HEK293T (cell line): Measurements from ENCODE around the gene CDHR5.

Experiments
- CTCF ChIA-PET: fragments of 350-600 bp; formaldehyde crosslinking; extraction: SDS; loops from one replicate; lab custom pipeline; 2021; ENCODE audit warnings: antibody characterized with exemption, inconsistent platforms; lab: Yijun Ruan, JAX
- POLR2A ChIA-PET: fragments of 350-600 bp; formaldehyde crosslinking; extraction: SDS; loops from one replicate; lab custom pipeline; 2020; ENCODE audit warnings: antibody characterized with exemption, inconsistent platforms; lab: Yijun Ruan, JAX
- DNase-seq: peaks from one replicate; pipeline ENCODE4 v3.0.0; 2012; ENCODE audit warnings: mixed read lengths; ENCODE audit errors: extremely low spot score
- ARNT ChIP-seq: fragments of 450-650 bp; IDR thresholded peaks from 2 replicates; pipeline ENCODE4 v1.6.1; 2017; ENCODE audit warnings: mild to moderate bottlenecking
- BHLHE40 ChIP-seq: fragments of 450-650 bp; IDR thresholded peaks from 2 replicates; pipeline ENCODE4 v1.6.1; 2016; ENCODE audit warnings: mild to moderate bottlenecking, moderate library complexity, borderline replicate concordance
- CTBP1 ChIP-seq: fragments of 450-650 bp; IDR thresholded peaks from 2 replicates; pipeline ENCODE4 v1.6.1; 2016; ENCODE audit warnings: borderline replicate concordance
- ELF4 ChIP-seq: fragments of 450-650 bp; IDR thresholded peaks from 2 replicates; pipeline ENCODE4 v1.6.1; 2017; ENCODE audit warnings: antibody characterized with exemption
- FOXA1 ChIP-seq: fragments of 450-650 bp; IDR thresholded peaks from 2 replicates; pipeline ENCODE4 v1.6.1; 2016; ENCODE audit warnings: mild to moderate bottlenecking
- FOXK2 ChIP-seq: fragments of 450-650 bp; IDR thresholded peaks from 2 replicates; pipeline ENCODE4 v1.6.1; 2016; ENCODE audit warnings: mild to moderate bottlenecking
- FOXM1 ChIP-seq: fragments of 450-650 bp; IDR thresholded peaks from 2 replicates; pipeline ENCODE4 v1.6.1; 2017; ENCODE audit warnings: mild to moderate bottlenecking, borderline replicate concordance
- HDGF ChIP-seq: fragments of 450-650 bp; IDR thresholded peaks from 2 replicates; pipeline ENCODE4 v1.6.1; 2017; ENCODE audit warnings: antibody characterized with exemption, borderline replicate concordance
- L3MBTL2 ChIP-seq: fragments of 450-650 bp; conservative IDR thresholded peaks from 2 replicates; pipeline ENCODE4 v1.6.1; 2016; ENCODE audit warnings: mild to moderate bottlenecking
- LEF1 ChIP-seq: fragments of 450-650 bp; IDR thresholded peaks from 2 replicates; pipeline ENCODE4 v1.6.1; 2017; ENCODE audit warnings: mild to moderate bottlenecking, borderline replicate concordance
- NFRKB ChIP-seq: fragments of 450-650 bp; IDR thresholded peaks from 2 replicates; pipeline ENCODE4 v1.6.1; 2016; ENCODE audit warnings: mild to moderate bottlenecking, moderate library complexity
- SP1 ChIP-seq: fragments of 450-650 bp; IDR thresholded peaks from 2 replicates; pipeline ENCODE4 v1.6.1; 2017
- SUZ12 ChIP-seq: fragments of 450-650 bp; IDR thresholded peaks from 2 replicates; pipeline ENCODE4 v1.6.1; 2016; ENCODE audit warnings: mild to moderate bottlenecking
- TARDBP ChIP-seq: fragments of 450-650 bp; IDR thresholded peaks from 2 replicates; pipeline ENCODE4 v1.6.1; 2016
- ZNF384 ChIP-seq: fragments of 450-650 bp; IDR thresholded peaks from 2 replicates; pipeline ENCODE4 v1.6.1; 2016
- TF ChIP-seq, protein P1 (sequence below): fragments of 450-650 bp; IDR thresholded peaks from 2 replicates; pipeline ENCODE4 v1.6.1; 2016

The CDHR5 gene, protein sequence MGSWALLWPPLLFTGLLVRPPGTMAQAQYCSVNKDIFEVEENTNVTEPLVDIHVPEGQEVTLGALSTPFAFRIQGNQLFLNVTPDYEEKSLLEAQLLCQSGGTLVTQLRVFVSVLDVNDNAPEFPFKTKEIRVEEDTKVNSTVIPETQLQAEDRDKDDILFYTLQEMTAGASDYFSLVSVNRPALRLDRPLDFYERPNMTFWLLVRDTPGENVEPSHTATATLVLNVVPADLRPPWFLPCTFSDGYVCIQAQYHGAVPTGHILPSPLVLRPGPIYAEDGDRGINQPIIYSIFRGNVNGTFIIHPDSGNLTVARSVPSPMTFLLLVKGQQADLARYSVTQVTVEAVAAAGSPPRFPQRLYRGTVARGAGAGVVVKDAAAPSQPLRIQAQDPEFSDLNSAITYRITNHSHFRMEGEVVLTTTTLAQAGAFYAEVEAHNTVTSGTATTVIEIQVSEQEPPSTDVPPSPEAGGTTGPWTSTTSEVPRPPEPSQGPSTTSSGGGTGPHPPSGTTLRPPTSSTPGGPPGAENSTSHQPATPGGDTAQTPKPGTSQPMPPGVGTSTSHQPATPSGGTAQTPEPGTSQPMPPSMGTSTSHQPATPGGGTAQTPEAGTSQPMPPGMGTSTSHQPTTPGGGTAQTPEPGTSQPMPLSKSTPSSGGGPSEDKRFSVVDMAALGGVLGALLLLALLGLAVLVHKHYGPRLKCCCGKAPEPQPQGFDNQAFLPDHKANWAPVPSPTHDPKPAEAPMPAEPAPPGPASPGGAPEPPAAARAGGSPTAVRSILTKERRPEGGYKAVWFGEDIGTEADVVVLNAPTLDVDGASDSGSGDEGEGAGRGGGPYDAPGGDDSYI

DNA sequence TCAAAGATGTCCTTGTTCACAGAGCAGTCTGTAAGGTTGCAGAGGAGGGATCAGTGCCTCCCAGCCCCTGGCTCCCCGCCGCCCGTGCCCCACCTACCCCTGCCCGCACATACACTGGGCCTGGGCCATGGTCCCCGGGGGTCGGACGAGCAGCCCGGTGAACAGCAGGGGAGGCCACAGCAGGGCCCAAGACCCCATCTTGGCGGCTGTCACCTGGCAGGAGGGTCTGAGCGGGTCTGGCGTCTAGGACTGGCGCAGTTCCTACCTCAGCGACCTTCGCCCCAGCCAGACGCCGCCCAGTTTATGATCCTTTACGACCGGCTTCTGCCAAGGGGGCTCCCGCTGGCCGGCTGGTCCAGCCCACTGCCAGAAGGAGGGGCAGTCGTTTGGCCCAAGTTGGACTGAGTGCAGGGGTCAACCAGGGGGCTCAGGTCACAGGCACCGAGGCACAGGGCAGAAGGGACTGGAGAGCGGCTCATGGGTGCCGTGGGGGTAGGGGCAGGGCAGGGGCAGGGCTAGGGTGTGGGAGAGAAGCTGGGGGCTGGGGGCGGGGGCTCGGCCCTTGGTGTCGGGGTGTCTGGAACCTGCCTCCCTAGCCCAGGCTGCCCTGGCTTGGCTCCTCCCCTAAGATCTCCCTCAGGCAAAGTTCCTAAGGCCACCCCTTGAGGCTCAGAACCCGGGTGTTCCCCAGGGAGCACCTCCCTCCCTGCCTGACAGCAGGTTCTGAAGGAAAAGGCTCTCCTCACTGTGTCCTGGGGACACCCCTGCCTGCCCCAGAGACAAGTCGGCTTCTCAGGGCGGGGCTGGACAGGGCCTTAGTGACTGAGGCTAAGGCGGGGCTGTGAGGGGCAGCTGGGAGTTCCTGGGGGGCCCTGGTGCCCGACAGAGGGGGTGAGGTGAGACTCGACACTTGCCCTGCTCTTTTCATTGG, at the start of gene CDHR5:
TSS of gene CDHR5 (minus strand) at position 251 of the 931 bp plus-strand sequence. CDS start at position 198, 53 bp downstream.
- TF ChIP-seq TARDBP, result no peak
- no peak for TF ChIP-seq ELF4
- TF ChIP-seq FOXA1, result no peak
- TF ChIP-seq, protein P1, sequence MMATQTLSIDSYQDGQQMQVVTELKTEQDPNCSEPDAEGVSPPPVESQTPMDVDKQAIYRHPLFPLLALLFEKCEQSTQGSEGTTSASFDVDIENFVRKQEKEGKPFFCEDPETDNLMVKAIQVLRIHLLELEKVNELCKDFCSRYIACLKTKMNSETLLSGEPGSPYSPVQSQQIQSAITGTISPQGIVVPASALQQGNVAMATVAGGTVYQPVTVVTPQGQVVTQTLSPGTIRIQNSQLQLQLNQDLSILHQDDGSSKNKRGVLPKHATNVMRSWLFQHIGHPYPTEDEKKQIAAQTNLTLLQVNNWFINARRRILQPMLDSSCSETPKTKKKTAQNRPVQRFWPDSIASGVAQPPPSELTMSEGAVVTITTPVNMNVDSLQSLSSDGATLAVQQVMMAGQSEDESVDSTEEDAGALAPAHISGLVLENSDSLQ, result no peak
- TF ChIP-seq LEF1, result no peak
- TF ChIP-seq SUZ12, result no peak
- no peak for TF ChIP-seq BHLHE40
- TF ChIP-seq SP1, result no peak
- no peak for TF ChIP-seq HDGF
- no peak for TF ChIP-seq NFRKB
- no peak for TF ChIP-seq CTBP1
- no peak for TF ChIP-seq ARNT
- no peak for TF ChIP-seq L3MBTL2
- ChIA-PET CTCF (no interaction called here), POLR2A (no interaction called here)
- DNase-seq, result no peak

DNA sequence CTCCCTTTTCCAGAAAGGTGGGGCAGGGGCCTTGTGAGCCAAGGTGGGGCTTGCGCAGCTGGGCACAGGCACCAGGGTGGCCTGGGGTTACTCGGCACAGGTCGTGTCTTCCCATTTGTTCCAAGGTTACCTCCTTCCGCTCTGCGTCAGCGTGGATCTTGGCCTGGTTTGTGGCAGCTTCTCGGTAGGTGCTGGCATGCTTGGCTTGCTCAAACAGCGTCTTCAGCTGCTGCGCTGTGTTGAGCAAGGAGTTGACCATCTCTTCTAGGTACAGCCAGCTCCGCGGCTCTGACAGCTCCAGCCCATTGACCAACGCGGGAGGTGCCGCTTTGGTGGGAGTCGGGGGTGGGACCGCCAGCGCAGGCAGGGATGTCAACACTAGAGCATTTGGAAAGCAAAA, 49.7 kb upstream of the CDHR5 start:
- TF ChIP-seq ELF4, result no peak
- TF ChIP-seq FOXA1, result no peak
- TF ChIP-seq LEF1, result no peak
- no peak for TF ChIP-seq NFRKB
- no peak for TF ChIP-seq CTBP1
- no peak for TF ChIP-seq FOXM1
- TF ChIP-seq L3MBTL2, result no peak
- TF ChIP-seq FOXK2, result no peak
- TF ChIP-seq ZNF384, result no peak
- no peak for TF ChIP-seq TARDBP
- TF ChIP-seq SP1, result no peak
- TF ChIP-seq SUZ12, result no peak
- TF ChIP-seq, protein P1, result no peak
- TF ChIP-seq BHLHE40, result no peak
- TF ChIP-seq HDGF, result no peak
- no peak for TF ChIP-seq ARNT
- ChIA-PET CTCF (interaction anchor here (0.9 kb wide), 1 partner anchor 21 kb away, joined by 4 read pairs; the partner anchor contains the start of gene TMEM80), POLR2A (interaction anchor here (1.0 kb wide), 1 partner anchor 22 kb away, joined by 3 read pairs; no protein-coding TSS in a partner anchor)
- no peak for DNase-seq

DNA sequence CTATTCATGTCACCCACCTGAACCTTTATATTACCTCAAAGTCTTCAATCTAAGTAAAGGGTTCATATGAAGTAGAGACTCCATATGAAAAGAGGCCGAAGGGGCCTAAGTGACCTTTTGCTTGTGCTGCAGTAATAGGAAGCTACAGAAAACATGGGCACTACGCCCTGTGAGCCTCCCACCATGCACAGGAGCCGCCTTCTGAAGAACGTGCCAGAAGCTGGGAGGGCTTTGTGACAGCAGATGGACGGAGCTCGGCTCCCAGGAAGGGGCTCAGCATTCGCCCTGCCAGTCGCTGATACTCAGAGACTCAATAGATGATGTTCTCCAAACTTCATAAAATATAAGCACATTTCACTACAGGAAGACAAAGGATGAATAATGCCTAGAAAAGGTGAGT, 49.1 kb upstream of the CDHR5 start:
- ChIA-PET CTCF (interaction anchor here (0.9 kb wide), 1 partner anchor 22 kb away, joined by 4 read pairs; the partner anchor contains the start of gene TMEM80), POLR2A (interaction anchor here (1.0 kb wide), 1 partner anchor 23 kb away, joined by 3 read pairs; no protein-coding TSS in a partner anchor)
- no peak for TF ChIP-seq FOXK2
- no peak for TF ChIP-seq CTBP1
- TF ChIP-seq L3MBTL2, result no peak
- TF ChIP-seq, protein P1, result no peak
- no peak for TF ChIP-seq SP1
- TF ChIP-seq BHLHE40, result no peak
- no peak for TF ChIP-seq LEF1
- no peak for TF ChIP-seq TARDBP
- no peak for TF ChIP-seq HDGF
- TF ChIP-seq ZNF384, result no peak
- no peak for TF ChIP-seq SUZ12
- no peak for DNase-seq

DNA sequence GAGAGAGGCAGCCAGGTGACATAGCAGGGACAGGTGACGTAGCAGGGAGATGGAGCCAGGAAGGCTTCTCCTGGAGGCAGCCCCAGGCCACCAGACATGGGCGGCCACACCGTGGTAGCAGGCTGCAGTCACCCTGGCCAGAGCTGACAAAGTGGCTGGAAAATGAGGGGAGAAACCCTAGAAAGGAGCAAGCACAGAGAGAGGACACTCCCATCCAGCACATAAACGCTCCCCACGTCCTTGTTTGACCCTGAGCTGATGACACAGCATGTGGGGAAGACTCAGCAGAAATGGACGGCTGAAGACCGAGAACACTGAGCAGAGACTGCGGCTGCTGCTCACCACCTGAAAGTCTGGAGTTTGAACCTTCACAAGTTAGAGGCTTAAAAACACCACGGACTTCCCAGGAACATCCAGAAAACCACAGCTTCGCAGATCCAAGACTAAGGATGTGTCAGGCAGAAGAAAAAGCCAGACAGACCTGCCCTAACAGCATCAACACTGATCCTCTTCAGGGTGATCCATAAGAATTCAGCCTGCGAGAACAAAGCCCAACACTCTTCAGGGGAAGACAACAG, 41.0 kb upstream of the CDHR5 start:
- POLR2A ChIA-PET, result no interaction called here
- TF ChIP-seq ELF4 (no peak), LEF1 (no peak), SP1 (no peak), CTBP1 (no peak), NFRKB (no peak), ARNT (no peak), HDGF (no peak), ZNF384 (no peak), FOXM1 (no peak), FOXK2 (no peak), TARDBP (no peak), BHLHE40 (no peak), FOXA1 (no peak), L3MBTL2 (no peak), SUZ12 (no peak)
- TF ChIP-seq, protein P1, result no peak
- CTCF ChIA-PET, result no interaction called here
- DNase-seq, result no peak
